ENCODE results near the gene CDK16. TPM values are rescaled to one million over a fixed set of nuclear protein-coding genes. Genes with fewer than 3 reads are reported as not detected.

CDK16 gene
- polyA plus RNA-seq, 1 of the 3 experiments (the other 2 are of a cell fraction), result 116 TPM

DNA sequence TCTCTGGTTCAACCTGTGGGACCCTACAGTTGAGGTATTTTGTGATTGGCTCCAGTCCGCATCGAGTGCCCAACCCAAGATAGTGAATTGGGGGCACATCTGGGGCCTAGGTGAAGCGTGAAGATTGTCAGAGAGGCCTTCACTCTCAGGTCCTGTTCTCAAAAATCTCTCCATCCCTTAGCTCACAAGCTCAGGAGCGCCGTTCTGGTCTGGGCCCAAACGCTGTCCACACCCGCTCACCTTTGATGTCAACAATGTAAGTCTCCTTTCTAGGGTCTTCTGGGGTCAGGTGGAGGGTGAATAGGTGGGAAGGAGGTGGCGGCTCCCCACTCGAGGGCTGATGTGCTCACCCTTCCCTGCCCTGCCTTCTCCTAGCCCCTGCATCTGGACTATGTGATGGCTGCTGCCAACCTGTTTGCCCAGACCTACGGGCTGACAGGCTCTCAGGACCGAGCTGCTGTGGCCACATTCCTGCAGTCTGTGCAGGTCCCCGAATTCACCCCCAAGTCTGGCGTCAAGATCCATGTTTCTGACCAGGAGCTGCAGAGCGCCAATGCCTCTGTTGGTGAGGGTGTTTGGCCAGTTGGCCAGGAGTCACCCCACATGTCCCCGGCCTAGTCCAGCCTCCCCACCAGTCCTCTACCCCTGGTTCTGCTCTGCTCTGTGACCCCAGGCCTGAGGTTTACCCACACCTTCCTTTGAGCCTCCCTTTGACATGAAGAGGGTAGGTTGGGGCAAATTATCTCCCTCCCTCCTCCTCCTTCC, 7.6 kb upstream of the CDK16 start (continued):
- no peak for TF ChIP-seq MAX (IDR thresholded peaks at IDR 0.05; ENCODE audit: low read depth)

DNA sequence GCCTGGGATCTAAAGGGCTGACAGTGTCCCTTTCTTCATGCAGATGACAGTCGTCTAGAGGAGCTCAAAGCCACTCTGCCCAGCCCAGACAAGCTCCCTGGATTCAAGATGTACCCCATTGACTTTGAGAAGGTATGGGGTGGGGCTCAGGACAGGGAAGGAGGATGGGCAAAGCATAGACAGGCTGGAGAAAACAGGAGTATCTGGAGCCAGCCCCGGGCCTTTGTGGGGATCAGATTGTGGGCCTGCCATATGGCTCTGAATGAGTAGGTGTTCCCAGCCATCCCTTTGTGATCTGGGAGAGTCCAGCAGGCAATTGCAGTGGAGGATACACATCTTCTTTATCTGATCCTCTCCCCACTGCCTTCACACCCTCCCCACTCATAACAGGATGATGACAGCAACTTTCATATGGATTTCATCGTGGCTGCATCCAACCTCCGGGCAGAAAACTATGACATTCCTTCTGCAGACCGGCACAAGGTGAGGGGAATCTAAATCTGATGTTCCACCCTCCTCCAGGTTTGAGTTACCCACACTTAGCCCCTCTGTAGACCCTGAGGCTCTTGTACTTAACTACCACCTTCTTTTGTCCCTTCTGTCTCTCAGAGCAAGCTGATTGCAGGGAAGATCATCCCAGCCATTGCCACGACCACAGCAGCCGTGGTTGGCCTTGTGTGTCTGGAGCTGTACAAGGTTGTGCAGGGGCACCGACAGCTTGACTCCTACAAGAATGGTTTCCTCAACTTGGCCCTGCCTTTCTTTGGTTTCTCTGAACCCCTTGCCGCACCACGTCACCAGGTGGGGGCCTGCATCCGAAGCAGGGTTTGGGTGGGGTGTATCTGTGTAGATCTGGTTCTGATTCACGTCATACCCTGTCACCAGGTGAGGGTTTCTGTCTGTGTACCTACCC, 5.8 kb upstream of the CDK16 start:
- TF ChIP-seq GATA2 (CRISPR knock-in tag; IDR thresholded peaks at IDR 0.05) (peak; percentile 60), GABPA (IDR thresholded peaks at IDR 0.05; ENCODE audit: low read depth) (no peak)
- Histone ChIP-seq H3K79me2 (ENCODE audit: insufficient read depth) (no peaks in the 10 kb centered on the region), H3K9ac (no peak overlapping the region), H3F3A (replicated peaks; ENCODE audit: insufficient read depth) (peaks cover 24% of the 10 kb centered on the region), H2AFZ (ENCODE audit: low read depth) (no peak overlapping the region), H4K20me1 (ENCODE audit: insufficient read depth) (peaks cover 11% of the 10 kb centered on the region), H3K4me3 (ENCODE audit: low read depth in 2 of 2, low read length in 1 of 2) (no peak overlapping the region), H3K36me3 (replicated peaks in 1 of 2; ENCODE audit: control insufficient read depth in 1 of 2, insufficient read depth in 2 of 2, low read length in 1 of 2) (peaks cover 58 to 73% of the 10 kb centered on the region in 2 experiments), H3K4me1 (ENCODE audit: control insufficient read depth in 1 of 2, insufficient read depth in 2 of 2, low read depth in 1 of 2, low read length in 1 of 2) (peaks cover 7 to 15% of the 10 kb centered on the region in 2 experiments; a peak in 3 of 4 replicates), H3K27me3 (ENCODE audit: insufficient read depth) (no peaks in the 10 kb centered on the region), H3K27ac (ENCODE audit: low read depth in 2 of 2, low read length in 1 of 2) (peak overlapping the region; percentile 3 to 8; a peak in 1 of 4 replicates), H3K9me3 (no peaks in the 10 kb centered on the region), H3K9me2 (no peaks in the 10 kb centered on the region), H3K4me2 (no peak overlapping the region)
- DNase-seq, result peak; percentile 39
- CTCF ChIA-PET, result interaction anchor here (1.8 kb wide), 1 partner anchor 172 kb away, joined by 8 read pairs; no protein-coding TSS in a partner anchor
- WGBS (ENCODE audit: low lambda C conversion rate), result 85% methylated on average over 12 of the region's 12 CpGs
- POLR2A ChIA-PET, result no interaction called here

DNA sequence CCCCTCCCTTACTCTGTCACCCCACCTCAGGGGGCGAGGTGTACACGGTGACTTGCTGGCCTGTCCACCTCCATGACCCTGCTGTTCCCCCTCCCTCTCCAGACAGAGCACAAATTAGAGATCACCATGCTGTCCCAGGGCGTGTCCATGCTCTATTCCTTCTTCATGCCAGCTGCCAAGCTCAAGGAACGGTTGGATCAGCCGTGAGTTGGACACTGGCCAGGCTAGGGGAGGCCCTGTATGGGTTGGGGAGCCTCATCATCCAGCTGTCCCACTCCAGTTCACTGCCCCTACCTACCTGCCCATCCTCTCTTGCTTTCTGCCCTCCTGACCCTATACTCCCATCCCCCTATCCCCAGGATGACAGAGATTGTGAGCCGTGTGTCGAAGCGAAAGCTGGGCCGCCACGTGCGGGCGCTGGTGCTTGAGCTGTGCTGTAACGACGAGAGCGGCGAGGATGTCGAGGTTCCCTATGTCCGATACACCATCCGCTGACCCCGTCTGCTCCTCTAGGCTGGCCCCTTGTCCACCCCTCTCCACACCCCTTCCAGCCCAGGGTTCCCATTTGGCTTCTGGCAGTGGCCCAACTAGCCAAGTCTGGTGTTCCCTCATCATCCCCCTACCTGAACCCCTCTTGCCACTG, 3.9 kb upstream of the CDK16 start:
- Histone ChIP-seq H3F3A (replicated peaks; ENCODE audit: insufficient read depth) (peaks cover 24% of the 10 kb centered on the region), H3K79me2 (ENCODE audit: insufficient read depth) (peaks cover 12% of the 10 kb centered on the region), H3K9me3 (no peaks in the 10 kb centered on the region), H3K4me3 (ENCODE audit: low read depth in 2 of 2, low read length in 1 of 2) (no peak overlapping the region), H2AFZ (ENCODE audit: low read depth) (no peak overlapping the region), H4K20me1 (ENCODE audit: insufficient read depth) (peaks cover 16% of the 10 kb centered on the region), H3K4me1 (ENCODE audit: control insufficient read depth in 1 of 2, insufficient read depth in 2 of 2, low read depth in 1 of 2, low read length in 1 of 2) (peaks cover 7 to 19% of the 10 kb centered on the region in 2 experiments; a peak in 3 of 4 replicates), H3K27ac (ENCODE audit: low read depth in 2 of 2, low read length in 1 of 2) (no peak overlapping the region), H3K36me3 (replicated peaks in 1 of 2; ENCODE audit: control insufficient read depth in 1 of 2, insufficient read depth in 2 of 2, low read length in 1 of 2) (peaks cover 40 to 65% of the 10 kb centered on the region in 2 experiments), H3K9ac (no peak overlapping the region), H3K9me2 (no peaks in the 10 kb centered on the region), H3K27me3 (ENCODE audit: insufficient read depth) (no peaks in the 10 kb centered on the region), H3K4me2 (no peak overlapping the region)
- POLR2A ChIA-PET, result interaction anchor here (0.6 kb wide), 1 partner anchor 669 kb away, joined by 4 read pairs; no protein-coding TSS in a partner anchor
- DNase-seq, result no peak
- CTCF ChIA-PET, result interaction anchor here (1.6 to 2.0 kb wide), 2 partner anchors 22 to 308 kb away, joined by 3 to 8 read pairs; no protein-coding TSS in a partner anchor
- TF ChIP-seq, protein P1, sequence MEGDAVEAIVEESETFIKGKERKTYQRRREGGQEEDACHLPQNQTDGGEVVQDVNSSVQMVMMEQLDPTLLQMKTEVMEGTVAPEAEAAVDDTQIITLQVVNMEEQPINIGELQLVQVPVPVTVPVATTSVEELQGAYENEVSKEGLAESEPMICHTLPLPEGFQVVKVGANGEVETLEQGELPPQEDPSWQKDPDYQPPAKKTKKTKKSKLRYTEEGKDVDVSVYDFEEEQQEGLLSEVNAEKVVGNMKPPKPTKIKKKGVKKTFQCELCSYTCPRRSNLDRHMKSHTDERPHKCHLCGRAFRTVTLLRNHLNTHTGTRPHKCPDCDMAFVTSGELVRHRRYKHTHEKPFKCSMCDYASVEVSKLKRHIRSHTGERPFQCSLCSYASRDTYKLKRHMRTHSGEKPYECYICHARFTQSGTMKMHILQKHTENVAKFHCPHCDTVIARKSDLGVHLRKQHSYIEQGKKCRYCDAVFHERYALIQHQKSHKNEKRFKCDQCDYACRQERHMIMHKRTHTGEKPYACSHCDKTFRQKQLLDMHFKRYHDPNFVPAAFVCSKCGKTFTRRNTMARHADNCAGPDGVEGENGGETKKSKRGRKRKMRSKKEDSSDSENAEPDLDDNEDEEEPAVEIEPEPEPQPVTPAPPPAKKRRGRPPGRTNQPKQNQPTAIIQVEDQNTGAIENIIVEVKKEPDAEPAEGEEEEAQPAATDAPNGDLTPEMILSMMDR (IDR thresholded peaks at IDR 0.05), result no peak
- TF ChIP-seq YY1 (IDR thresholded peaks at IDR 0.05; ENCODE audit: low read depth), result no peak
- TF ChIP-seq, protein P2, sequence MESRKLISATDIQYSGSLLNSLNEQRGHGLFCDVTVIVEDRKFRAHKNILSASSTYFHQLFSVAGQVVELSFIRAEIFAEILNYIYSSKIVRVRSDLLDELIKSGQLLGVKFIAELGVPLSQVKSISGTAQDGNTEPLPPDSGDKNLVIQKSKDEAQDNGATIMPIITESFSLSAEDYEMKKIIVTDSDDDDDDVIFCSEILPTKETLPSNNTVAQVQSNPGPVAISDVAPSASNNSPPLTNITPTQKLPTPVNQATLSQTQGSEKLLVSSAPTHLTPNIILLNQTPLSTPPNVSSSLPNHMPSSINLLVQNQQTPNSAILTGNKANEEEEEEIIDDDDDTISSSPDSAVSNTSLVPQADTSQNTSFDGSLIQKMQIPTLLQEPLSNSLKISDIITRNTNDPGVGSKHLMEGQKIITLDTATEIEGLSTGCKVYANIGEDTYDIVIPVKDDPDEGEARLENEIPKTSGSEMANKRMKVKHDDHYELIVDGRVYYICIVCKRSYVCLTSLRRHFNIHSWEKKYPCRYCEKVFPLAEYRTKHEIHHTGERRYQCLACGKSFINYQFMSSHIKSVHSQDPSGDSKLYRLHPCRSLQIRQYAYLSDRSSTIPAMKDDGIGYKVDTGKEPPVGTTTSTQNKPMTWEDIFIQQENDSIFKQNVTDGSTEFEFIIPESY (IDR thresholded peaks at IDR 0.05; ENCODE audit: borderline replicate concordance, low read depth), result no peak
- TF ChIP-seq FOXM1 (IDR thresholded peaks at IDR 0.05; ENCODE audit: low read depth), result no peak
- no peak for TF ChIP-seq EZH2phosphoT487 (IDR thresholded peaks at IDR 0.05; ENCODE audit: borderline replicate concordance, low read depth)
- no peak for TF ChIP-seq CHD2 (IDR thresholded peaks at IDR 0.05; ENCODE audit: low read length, partially characterized antibody)
- no peak for TF ChIP-seq MXI1 (IDR thresholded peaks at IDR 0.05; ENCODE audit: low read depth, low read length)
- no peak for TF ChIP-seq MEF2A (IDR thresholded peaks at IDR 0.05; ENCODE audit: borderline replicate concordance, low read depth)
- no peak for TF ChIP-seq SMC3 (IDR thresholded peaks at IDR 0.05; ENCODE audit: low read depth, low read length)
- TF ChIP-seq TEAD4 (IDR thresholded peaks at IDR 0.05; ENCODE audit: borderline replicate concordance, insufficient read depth), result no peak
- WGBS (ENCODE audit: low lambda C conversion rate), result 88% methylated on average over 17 of the region's 20 CpGs

All from SK-N-SH (cell line).